ENCODE data around the gene HDGF.

Gene HDGF

DNA sequence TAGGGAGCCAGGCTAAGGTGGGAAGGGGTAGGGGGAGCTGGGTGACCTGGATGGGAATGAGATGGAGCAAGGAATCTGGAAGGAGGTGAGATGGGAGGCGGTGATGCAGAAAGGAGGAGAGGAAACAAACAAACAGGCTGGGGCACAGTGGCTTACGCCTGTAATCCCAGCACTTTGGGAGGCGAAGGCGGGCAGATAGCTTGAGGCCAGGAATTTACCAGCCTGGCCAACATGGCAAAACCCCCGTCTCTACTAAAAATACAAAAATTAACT is 56.8 kb downstream of the HDGF start:
- no peak for DNase-seq

DNA sequence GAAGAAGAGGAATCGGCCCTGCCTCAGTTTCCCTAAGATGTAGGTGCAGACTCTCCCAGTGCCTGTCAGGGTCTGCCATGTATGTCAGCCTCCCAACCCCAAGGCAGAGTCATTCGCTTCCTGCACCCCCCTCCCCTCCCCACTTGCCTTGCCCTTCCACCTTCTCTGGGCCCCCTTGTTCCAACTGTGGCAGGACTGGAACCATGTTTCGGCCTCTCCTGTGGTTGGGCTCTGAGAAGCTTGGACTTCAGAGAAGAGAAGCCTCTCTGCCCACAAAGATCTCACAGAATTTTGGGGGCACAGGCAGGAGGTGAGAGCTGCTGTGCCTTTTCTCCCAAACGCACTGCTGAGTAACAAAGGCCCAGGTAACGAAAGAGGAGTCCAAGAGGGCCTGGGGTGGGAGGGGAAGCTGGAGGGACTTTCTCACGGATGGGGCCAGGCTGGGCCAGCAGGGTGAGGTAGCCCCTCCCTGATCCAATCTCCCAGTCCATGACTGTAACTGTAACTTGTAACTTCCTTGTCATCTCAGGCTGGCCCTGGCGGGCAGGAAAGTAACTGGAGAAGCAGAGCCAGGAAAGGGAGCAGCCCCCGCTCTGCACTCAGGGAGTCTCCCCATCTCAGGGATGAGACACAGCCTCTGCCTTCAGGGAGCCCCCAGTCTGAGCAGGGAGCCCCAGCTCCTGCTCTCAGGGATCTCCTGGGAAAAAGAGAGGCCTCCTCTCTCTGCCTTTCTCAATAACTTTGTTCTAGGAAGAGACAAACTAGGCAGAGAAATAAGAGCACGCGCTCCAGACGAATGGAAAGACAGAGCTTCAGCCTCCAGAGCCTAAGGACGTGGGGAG is 57.4 kb downstream of the HDGF start:
- no peak overlapping the region for H3K27ac Mint-ChIP-seq
- H3K9me3 Mint-ChIP-seq = no peaks in the 10 kb centered on the region
- ATAC-seq (replicated peaks) = no peak
- peaks cover 81 to 86% of the 10 kb centered on the region in 2 donors for H3K27me3 Mint-ChIP-seq
- no peak overlapping the region for H3K4me3 Mint-ChIP-seq
- peaks cover 4 to 5% of the 10 kb centered on the region in 2 donors for H3K36me3 Mint-ChIP-seq
- peaks cover 24 to 29% of the 10 kb centered on the region in 2 donors for H3K4me1 Mint-ChIP-seq
- no peak for DNase-seq

More for the DNA sequence above, 56.8 kb downstream of the HDGF start:
- peaks cover 81 to 87% of the 10 kb centered on the region in 2 donors for H3K27me3 Mint-ChIP-seq
- no peaks in the 10 kb centered on the region for H3K9me3 Mint-ChIP-seq
- ATAC-seq (replicated peaks) = no peak
- H3K27ac Mint-ChIP-seq = no peak overlapping the region
- H3K36me3 Mint-ChIP-seq = peaks cover 5 to 7% of the 10 kb centered on the region in 2 donors
- H3K4me3 Mint-ChIP-seq = no peak overlapping the region
- peaks cover 19 to 24% of the 10 kb centered on the region in 2 donors for H3K4me1 Mint-ChIP-seq

DNA sequence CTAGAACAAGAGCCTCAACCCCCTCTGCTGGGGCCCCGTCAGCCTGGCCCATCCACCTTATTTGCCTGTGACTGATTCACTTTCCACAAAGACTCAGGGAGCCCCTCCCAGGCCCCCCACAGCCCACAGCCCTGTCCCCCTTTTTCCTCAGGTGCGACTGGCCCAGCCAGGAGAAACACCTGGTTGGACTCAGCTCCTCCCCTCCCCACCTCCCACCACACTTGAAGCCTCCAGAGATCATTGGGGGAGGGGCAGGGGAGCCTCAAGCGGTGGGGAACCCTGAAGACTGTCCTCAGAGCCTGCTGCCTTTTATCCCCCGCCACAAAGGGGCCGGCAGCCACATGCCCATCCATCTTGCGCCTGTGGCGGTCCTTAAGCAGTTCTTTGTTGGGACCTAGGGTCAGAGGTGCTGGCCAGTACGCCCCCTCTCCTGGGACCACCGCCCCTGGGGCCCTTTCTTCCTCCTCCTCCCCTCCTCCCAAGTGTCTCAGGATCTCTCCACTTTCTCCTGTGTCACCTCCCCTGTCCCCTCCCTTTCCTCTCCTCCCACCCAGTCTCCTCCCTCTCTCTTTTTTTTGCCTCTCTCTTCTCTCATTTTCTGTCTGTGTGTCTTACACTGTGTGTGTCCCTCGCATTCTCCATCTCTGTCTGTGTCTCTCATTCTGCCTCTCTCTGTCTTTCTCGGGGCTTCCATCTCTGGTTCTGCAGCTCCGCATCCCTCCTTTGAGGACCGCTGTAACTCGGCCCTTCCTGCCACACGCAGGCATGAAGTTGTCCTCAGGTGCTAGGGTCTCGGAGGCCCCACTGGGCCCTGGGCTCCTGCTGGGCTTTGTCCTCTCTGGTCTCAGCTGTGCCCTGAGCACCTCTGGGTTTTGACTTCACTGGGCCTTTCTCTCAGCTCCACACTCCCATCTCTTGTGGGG is 58.3 kb downstream of the HDGF start:
- H3K4me3 Mint-ChIP-seq = peak overlapping the region in 1 of 2 donors; percentile 45

DNA sequence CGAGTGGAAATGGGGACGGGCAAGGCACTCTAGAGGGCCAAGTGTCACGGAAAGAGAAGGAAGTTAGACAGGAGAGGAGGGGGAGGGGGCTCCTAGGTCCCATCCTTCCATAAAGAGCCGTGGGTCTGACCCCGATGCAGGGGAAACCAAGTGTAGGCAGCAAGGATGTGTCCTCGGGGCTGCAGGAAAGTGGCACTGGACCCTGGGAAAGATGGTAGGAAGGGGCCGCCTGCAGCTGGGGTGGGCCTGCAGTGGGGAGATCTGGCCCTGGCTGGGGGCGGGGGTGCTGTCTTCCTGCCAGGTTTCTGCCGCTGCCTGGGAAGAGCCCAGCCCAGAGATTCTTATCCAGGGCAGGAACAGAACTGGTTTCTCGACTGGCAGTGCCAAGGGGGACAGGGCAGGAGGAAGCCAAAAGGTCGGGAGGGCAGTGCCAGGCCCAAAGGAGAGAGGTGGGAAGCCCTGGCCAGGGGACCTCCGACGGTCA is 59.0 kb downstream of the HDGF start:
- Mint-ChIP-seq H3K9me3 (no peaks in the 10 kb centered on the region), H3K4me1 (peaks cover 24 to 29% of the 10 kb centered on the region in 2 donors), H3K27me3 (peaks cover 72 to 79% of the 10 kb centered on the region in 2 donors), H3K4me3 (no peak overlapping the region), H3K27ac (no peak overlapping the region), H3K36me3 (peaks cover 0 to 1% of the 10 kb centered on the region in 2 donors)
- ATAC-seq (replicated peaks) (no peak), DNase-seq (no peak)

More for the DNA sequence above, 58.3 kb downstream of the HDGF start:
- Mint-ChIP-seq H3K4me1 (peaks cover 24 to 29% of the 10 kb centered on the region in 2 donors), H3K27ac (no peak overlapping the region), H3K9me3 (no peaks in the 10 kb centered on the region), H3K27me3 (peaks cover 78 to 84% of the 10 kb centered on the region in 2 donors), H3K36me3 (peaks cover 0 to 1% of the 10 kb centered on the region in 2 donors)
- DNase-seq (no peak), ATAC-seq (replicated peaks) (no peak)
